Measurements from ENCODE around the gene ATP2B2. TPM values are rescaled to one million over a fixed set of nuclear protein-coding genes. Genes with fewer than 3 reads are reported as not detected.

Gene ATP2B2
- total RNA-seq, 2 donors from 2014 or later: 0.14 to 0.74 TPM

DNA sequence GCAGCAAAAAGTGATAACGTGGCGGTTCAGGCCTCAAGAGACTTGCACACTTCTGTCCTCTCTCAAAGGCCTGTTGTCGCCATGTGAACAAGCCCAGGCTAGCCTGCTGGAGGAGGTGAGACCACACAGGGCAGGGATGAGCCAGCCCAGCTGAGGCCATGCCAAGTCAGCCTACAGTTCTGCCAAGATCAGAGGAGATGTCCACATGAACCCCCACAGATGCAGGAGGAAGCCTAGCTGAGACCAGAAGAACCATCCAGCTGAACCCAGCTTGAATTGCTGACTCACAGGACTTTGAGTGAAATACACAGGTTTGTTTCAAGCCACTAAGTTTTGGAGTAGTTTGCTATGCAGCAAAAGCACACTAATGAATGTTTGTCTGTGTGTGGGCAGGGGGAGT lies 134.2 kb downstream of the ATP2B2 start:
- no peak for DNase-seq (ENCODE audit: low spot score)
- TF ChIP-seq POLR2AphosphoS5 (IDR thresholded peaks at IDR 0.05) (no peak), POLR2A (IDR thresholded peaks at IDR 0.05) (no peak)
- TF ChIP-seq, protein P1, sequence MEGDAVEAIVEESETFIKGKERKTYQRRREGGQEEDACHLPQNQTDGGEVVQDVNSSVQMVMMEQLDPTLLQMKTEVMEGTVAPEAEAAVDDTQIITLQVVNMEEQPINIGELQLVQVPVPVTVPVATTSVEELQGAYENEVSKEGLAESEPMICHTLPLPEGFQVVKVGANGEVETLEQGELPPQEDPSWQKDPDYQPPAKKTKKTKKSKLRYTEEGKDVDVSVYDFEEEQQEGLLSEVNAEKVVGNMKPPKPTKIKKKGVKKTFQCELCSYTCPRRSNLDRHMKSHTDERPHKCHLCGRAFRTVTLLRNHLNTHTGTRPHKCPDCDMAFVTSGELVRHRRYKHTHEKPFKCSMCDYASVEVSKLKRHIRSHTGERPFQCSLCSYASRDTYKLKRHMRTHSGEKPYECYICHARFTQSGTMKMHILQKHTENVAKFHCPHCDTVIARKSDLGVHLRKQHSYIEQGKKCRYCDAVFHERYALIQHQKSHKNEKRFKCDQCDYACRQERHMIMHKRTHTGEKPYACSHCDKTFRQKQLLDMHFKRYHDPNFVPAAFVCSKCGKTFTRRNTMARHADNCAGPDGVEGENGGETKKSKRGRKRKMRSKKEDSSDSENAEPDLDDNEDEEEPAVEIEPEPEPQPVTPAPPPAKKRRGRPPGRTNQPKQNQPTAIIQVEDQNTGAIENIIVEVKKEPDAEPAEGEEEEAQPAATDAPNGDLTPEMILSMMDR (IDR thresholded peaks at IDR 0.05): no peak
- no peak overlapping the region for H3K27ac ChIP-seq
- no peak overlapping the region for H3K4me3 ChIP-seq
- 64% methylated on average over 3 of the region's 3 CpGs for whole genome bisulfite sequencing
- no peaks in the 10 kb centered on the region for H3K27me3 ChIP-seq (replicated peaks; ENCODE audit: insufficient read depth)
- no peaks in the 10 kb centered on the region for H3K9me3 ChIP-seq
- intact Hi-C loops (cut with DNase I): no loop called here
- H3K36me3 ChIP-seq: no peaks in the 10 kb centered on the region
- no peaks in the 10 kb centered on the region for H3K4me1 ChIP-seq (replicated peaks)

- no peak overlapping the region for H3K27ac ChIP-seq
- no peaks in the 10 kb centered on the region for H3K27me3 ChIP-seq (replicated peaks; ENCODE audit: insufficient read depth)
- WGBS: 35% methylated on average over 10 of the region's 10 CpGs
- H3K4me1 ChIP-seq (replicated peaks): no peaks in the 10 kb centered on the region
- intact Hi-C loops (cut with DNase I): no loop called here
- DNase-seq (ENCODE audit: low spot score): no peak
- H3K4me3 ChIP-seq: no peak overlapping the region
- no peaks in the 10 kb centered on the region for H3K36me3 ChIP-seq
- no peaks in the 10 kb centered on the region for H3K9me3 ChIP-seq
- TF ChIP-seq, protein P1 (IDR thresholded peaks at IDR 0.05): no peak
Measured at GRCh38 chr3:10370429-10370828, 135.0 kb downstream of the ATP2B2 start.

DNA sequence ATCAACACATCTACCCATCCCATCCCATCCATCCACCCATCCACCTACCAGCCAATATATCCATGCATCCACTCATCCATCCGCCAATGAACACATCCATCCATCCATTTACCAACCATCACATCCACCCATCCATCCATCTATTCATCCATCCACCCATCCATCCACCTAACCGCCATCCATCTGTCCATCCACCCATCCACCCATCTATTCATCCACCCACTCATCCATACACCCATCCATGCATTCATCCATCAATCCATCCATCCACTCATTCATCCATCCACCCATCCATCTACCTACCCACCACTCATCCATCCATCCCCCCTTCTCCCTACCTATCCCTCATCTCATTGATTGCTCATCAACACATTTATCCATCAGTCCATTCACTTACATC lies 136.9 kb downstream of the ATP2B2 start:
- Histone ChIP-seq H3K27ac (no peak overlapping the region), H3K9me3 (no peaks in the 10 kb centered on the region), H3K4me3 (no peak overlapping the region), H3K4me1 (replicated peaks) (no peaks in the 10 kb centered on the region), H3K36me3 (no peaks in the 10 kb centered on the region), H3K27me3 (replicated peaks; ENCODE audit: insufficient read depth) (no peaks in the 10 kb centered on the region)
- WGBS: 93% methylated on average over 2 of the region's 2 CpGs
- no peak for TF ChIP-seq POLR2A (IDR thresholded peaks at IDR 0.05)
- TF ChIP-seq, protein P1 (IDR thresholded peaks at IDR 0.05): no peak
- TF ChIP-seq POLR2AphosphoS5 (IDR thresholded peaks at IDR 0.05): no peak
- intact Hi-C loops (cut with DNase I): no loop called here
- no peak for DNase-seq (ENCODE audit: low spot score)

GRCh38 chr3:10367506-10367905 lies 137.9 kb downstream of the ATP2B2 start:
- no peaks in the 10 kb centered on the region for H3K9me3 ChIP-seq
- H3K36me3 ChIP-seq: no peaks in the 10 kb centered on the region
- 84% methylated on average over 5 of the region's 5 CpGs for WGBS
- H3K27ac ChIP-seq: no peak overlapping the region
- TF ChIP-seq POLR2AphosphoS5 (IDR thresholded peaks at IDR 0.05) (no peak), POLR2A (IDR thresholded peaks at IDR 0.05) (no peak)
- TF ChIP-seq, protein P1 (IDR thresholded peaks at IDR 0.05): no peak
- H3K4me3 ChIP-seq: no peak overlapping the region
- H3K27me3 ChIP-seq (replicated peaks; ENCODE audit: insufficient read depth): no peaks in the 10 kb centered on the region
- intact Hi-C loops (cut with DNase I): no loop called here
- H3K4me1 ChIP-seq (replicated peaks): no peaks in the 10 kb centered on the region
- no peak for DNase-seq (ENCODE audit: low spot score)

DNA sequence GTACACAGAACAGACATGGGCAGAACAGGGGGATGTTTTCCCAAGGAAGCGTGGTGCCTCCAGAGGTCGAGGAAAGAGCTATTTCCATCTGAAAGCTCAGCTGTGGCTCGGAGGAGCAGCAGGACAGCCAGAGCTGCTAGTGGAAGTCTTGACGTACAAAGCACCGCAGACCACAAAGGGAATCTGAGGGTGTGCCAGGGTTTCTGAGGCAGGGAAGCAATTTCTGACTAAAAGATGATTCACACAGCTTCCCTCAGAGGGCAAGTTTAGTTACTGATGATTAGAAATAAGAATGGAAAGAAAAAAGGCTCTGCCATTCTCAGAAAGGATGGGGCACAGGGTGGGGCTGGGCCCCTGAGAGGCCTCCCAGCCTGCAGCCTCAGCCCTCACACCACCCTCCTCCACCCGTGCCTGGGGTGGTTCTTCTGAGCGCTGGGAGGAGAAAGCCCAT lies 138.7 kb downstream of the ATP2B2 start:
- no peaks in the 10 kb centered on the region for H3K9me3 ChIP-seq
- TF ChIP-seq POLR2AphosphoS5 (IDR thresholded peaks at IDR 0.05) (no peak), POLR2A (IDR thresholded peaks at IDR 0.05) (no peak)
- TF ChIP-seq, protein P1 (IDR thresholded peaks at IDR 0.05): no peak
- no peaks in the 10 kb centered on the region for H3K36me3 ChIP-seq
- no peak for DNase-seq (ENCODE audit: low spot score)
- 50% methylated on average over 7 of the region's 7 CpGs for WGBS
- no peak overlapping the region for H3K27ac ChIP-seq
- intact Hi-C loops (cut with DNase I): no loop called here
- H3K27me3 ChIP-seq (replicated peaks; ENCODE audit: insufficient read depth): no peaks in the 10 kb centered on the region
- no peaks in the 10 kb centered on the region for H3K4me1 ChIP-seq (replicated peaks)
- H3K4me3 ChIP-seq: no peak overlapping the region
